Pancreas (tissue), 10 donors: ENCODE measurements around the gene PLA2G4D. TPM values are rescaled to one million over a fixed set of nuclear protein-coding genes. Genes with fewer than 3 reads are reported as not detected.

Experiments used
- ATAC-seq, 4 donors: fragments of 200-7000 bp; cut with Tn5 transposase; one replicate each; pipeline versions ENCODE4 v1.8.0 to v1.9.1; 2020; ENCODE audit warnings: mild to moderate bottlenecking in 4 of 4, moderate library complexity in 4 of 4
- DNase-seq, 6 donors: peaks; one replicate each; pipeline ENCODE4 v3.0.0-alpha.2; 2020
- FAIRE-seq: peaks from 2 replicates; lab custom pipeline; 2012; peaks lifted over from hg19 to GRCh38; lab: Jason Lieb, UNC
- H3K27ac ChIP-seq, 4 donors: fragments of 200-600 bp; sonication (generic); 1 replicate in 3 of 4; 2 replicates in 1 of 4; pipeline versions ENCODE4 v1.5.0 to v1.8.0; 2020
- H3K27me3 ChIP-seq, 4 donors: fragments of 200-600 bp; one replicate each; pipeline ENCODE4 v1.8.0; 2021
- H3K36me3 ChIP-seq, 3 donors: fragments of 200-600 bp; sonication (generic) in 1 of 3; one replicate each; pipeline versions ENCODE4 v1.5.0 to v1.8.0; 2020 to 2021
- H3K4me1 ChIP-seq, 3 donors: fragments of 200-600 bp; one replicate each; pipeline ENCODE4 v1.8.0; 2021
- H3K4me3 ChIP-seq, 4 donors: fragments of 200-600 bp; sonication (generic) in 2 of 4; one replicate each; pipeline versions ENCODE4 v1.5.0 to v1.8.0; 2020 to 2021
- H3K9me3 ChIP-seq, 4 donors: fragments of 200-600 bp; one replicate each; pipeline ENCODE4 v1.8.0; 2021
- CTCF ChIP-seq, 4 donors: fragments of 200-600 bp; sonication (generic) in 3 of 4; IDR thresholded peaks; one replicate each; pipeline versions ENCODE4 v1.5.0 to v1.8.0; 2021; ENCODE audit warnings: antibody characterized with exemption in 4 of 4
- WGBS, 2 donors: extraction: QIAGEN DNeasy Blood & Tissue Kit; methylation state at CpG; one replicate each; pipeline ENCODE4 v1.1.7; 2013; 5-methylcytosine and 5-hydroxymethylcytosine counted together
- intact Hi-C, 3 donors: fragments of 100-400 bp; cut with DNase I; formaldehyde crosslinking; loops; one replicate each; pipeline versions ENCODE4 v1.11.1 to v1.14.2; 2022
- polyA plus RNA-seq, 2 donors: library from polyadenylated mRNA; stranded (reverse); fragments of 200-250 nt; gene quantifications; one replicate each; pipeline ENCODE4 v1.2.3, GENCODE V29; 2013
- total RNA-seq, 6 donors: library from RNA; stranded (reverse); fragmentation: NEBNext Ultra II Directional in 4 of 6; extraction: Animal tissue kit (Norgen Biotek cat#: 25700) in 4 of 6; gene quantifications; one replicate each; pipeline versions ENCODE4 v1.2.1 to v1.2.4, GENCODE V29; 2021 to 2023
- donor health status: healthy with polysubstance abuse.
- donor health status: DM: no; HTN: no; CAD: no; lungs with moderate emphysema.
- donor health status: DM: no; HTN: no; CAD: no.
- donor health status: control.
- donor health status: control.
- donor health status: Bipolar disorder and iron deficiency.
- donor health status: DM: yes; HTN: yes; CAD: no.
- donor health status: DM: no; HTN: no; CAD: no.
- donor health status: DM: no; HTN: no; CAD: no.
- donor health status: DM: yes; HTN: yes; CAD: no.

PLA2G4D gene
- total and polyA plus RNA-seq, 8 donors = 0.04 to 0.31 (median 0.07) TPM; not detected in 4

DNA sequence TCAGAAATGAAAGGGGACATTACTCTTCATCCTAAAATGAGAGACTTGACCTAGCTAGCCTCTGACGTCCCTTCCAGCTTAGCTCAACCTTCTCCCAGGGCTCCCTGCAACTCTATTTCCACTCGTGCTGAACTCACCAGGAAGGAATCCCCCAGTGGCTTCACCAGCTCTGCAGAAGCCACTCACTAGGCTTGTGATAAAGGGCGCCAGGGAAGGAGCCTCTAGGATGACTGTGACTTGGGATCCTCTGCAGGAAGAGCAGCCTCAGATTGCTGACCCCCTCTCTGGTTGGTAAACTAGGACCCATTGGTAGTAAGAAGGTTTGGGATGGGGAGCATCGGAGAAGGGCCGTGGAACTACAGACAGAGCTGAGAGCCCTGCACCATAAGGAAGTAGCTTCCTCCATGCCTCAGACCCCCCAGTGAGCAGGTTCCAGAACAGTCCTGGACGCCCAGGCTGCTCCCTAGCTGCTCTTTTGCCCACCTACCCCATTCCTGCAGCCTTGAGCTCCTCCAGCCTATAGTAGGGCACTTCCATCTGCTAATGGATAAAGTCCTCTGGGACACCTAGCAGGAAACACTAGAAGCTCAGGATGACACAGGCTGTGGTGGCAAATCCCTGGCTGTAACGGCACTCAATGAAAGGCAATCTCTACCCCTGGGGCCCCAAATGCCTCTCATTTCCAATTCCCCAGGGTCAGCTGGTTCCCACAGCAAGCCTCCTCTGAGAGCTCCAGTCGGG lies 36.1 kb upstream of the PLA2G4D start:
- H3K9me3 ChIP-seq = no peaks in the 10 kb centered on the region
- FAIRE-seq (no peak), DNase-seq (no peak), ATAC-seq (no peak)
- TF ChIP-seq CTCF (IDR thresholded peaks at IDR 0.05) = no peak
- intact Hi-C loops = loop anchor here in 2 of 3 donors (5.0 to 10.0 kb wide), 3 partner anchors 63 to 146 kb away; no protein-coding TSS in a partner anchor
- no peaks in the 10 kb centered on the region for H3K4me1 ChIP-seq
- WGBS, 2 donors = 61 to 69% methylated on average over 8 of the region's 8 CpGs
- H3K4me3 ChIP-seq = no peak overlapping the region
- no peaks in the 10 kb centered on the region for H3K36me3 ChIP-seq
- H3K27ac ChIP-seq = no peak overlapping the region
- no peaks in the 10 kb centered on the region for H3K27me3 ChIP-seq

GRCh38 chr15:42129364-42129763 lies 35.0 kb upstream of the PLA2G4D start:
- Histone ChIP-seq H3K36me3 (no peaks in the 10 kb centered on the region), H3K4me3 (no peak overlapping the region), H3K27me3 (no peaks in the 10 kb centered on the region), H3K4me1 (no peaks in the 10 kb centered on the region), H3K9me3 (no peaks in the 10 kb centered on the region), H3K27ac (no peak overlapping the region)
- no peak for DNase-seq
- intact Hi-C loops = no loop called here
- no peak for ATAC-seq
- 75 to 77% methylated on average over 2 of the region's 2 CpGs for WGBS, 2 donors
- TF ChIP-seq CTCF (IDR thresholded peaks at IDR 0.05) = no peak
- FAIRE-seq = no peak

GRCh38 chr15:42128476-42128875 lies 34.1 kb upstream of the PLA2G4D start:
- WGBS, 2 donors = 74 to 84% methylated on average over 5 to 6 of the region's 6 CpGs
- intact Hi-C loops = no loop called here
- no peaks in the 10 kb centered on the region for H3K27me3 ChIP-seq
- no peaks in the 10 kb centered on the region for H3K9me3 ChIP-seq
- DNase-seq (no peak), ATAC-seq (no peak), FAIRE-seq (no peak)
- no peak overlapping the region for H3K27ac ChIP-seq
- H3K36me3 ChIP-seq = no peaks in the 10 kb centered on the region
- H3K4me3 ChIP-seq = no peak overlapping the region
- H3K4me1 ChIP-seq = no peaks in the 10 kb centered on the region
- no peak for TF ChIP-seq CTCF (IDR thresholded peaks at IDR 0.05)

DNA sequence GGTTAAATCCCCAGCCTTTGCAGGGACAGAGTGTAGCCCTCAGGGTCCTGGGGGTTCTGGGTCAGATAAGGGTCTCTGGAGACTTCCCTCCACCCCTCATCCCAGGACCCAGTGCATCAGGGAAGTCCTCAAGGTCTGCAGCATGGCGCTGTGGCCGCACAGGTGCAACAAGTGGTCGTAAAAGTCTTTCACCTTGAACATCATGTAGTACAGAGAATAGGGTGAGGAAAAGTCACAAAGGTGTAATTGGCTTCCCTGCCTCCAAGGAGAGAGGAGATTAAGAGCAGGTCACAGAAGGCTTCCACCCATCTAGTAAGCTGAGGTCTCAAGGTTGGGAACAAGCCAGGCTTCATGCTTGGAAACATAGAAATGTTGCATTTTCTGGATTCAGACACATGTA lies 29.2 kb upstream of the PLA2G4D start:
- ATAC-seq (no peak), FAIRE-seq (no peak), DNase-seq (no peak)
- WGBS, 2 donors = 80 to 82% methylated on average over 3 of the region's 3 CpGs
- intact Hi-C loops = no loop called here
- Histone ChIP-seq H3K4me1 (no peaks in the 10 kb centered on the region), H3K4me3 (no peak overlapping the region), H3K27me3 (no peaks in the 10 kb centered on the region), H3K9me3 (no peaks in the 10 kb centered on the region), H3K27ac (no peak overlapping the region), H3K36me3 (no peaks in the 10 kb centered on the region)
- TF ChIP-seq CTCF (IDR thresholded peaks at IDR 0.05) = no peak

GRCh38 chr15:42121682-42122081 lies 27.3 kb upstream of the PLA2G4D start:
- DNase-seq = no peak
- H3K9me3 ChIP-seq = no peaks in the 10 kb centered on the region
- WGBS, 2 donors = 32 to 49% methylated on average over 2 of the region's 2 CpGs
- no peaks in the 10 kb centered on the region for H3K27me3 ChIP-seq
- TF ChIP-seq CTCF (IDR thresholded peaks at IDR 0.05) = no peak
- H3K4me1 ChIP-seq = no peaks in the 10 kb centered on the region
- no peak for ATAC-seq
- H3K27ac ChIP-seq = no peak overlapping the region
- intact Hi-C loops = no loop called here
- no peaks in the 10 kb centered on the region for H3K36me3 ChIP-seq
- FAIRE-seq = no peak
- H3K4me3 ChIP-seq = no peak overlapping the region
